ENCODE results near the gene PIK3CB.
"Not testable (repeated sequence)": the region's sequence is repeated elsewhere in the genome, so short reads cannot be mapped to it uniquely, and the experiment has no call there.

PIK3CB gene

GRCh38 chr3:138687236-138687635 lies 147.5 kb downstream of the PIK3CB start:
- in situ Hi-C loops (cut with HindIII; ENCODE audit: low pct_ligation_motif_present, low sequenced_read_pairs) = loop anchor here (25.0 kb wide), 1 partner anchor 225 kb away; no protein-coding TSS in a partner anchor
- Histone ChIP-seq H3K27ac (peak overlapping the region; percentile 73), H3K27me3 (replicated peaks) (no peaks in the 10 kb centered on the region), H3K4me3 (ENCODE audit: low read depth, low read length) (no peak overlapping the region), H3K36me3 (replicated peaks) (no peaks in the 10 kb centered on the region)
- TF ChIP-seq, protein P1, sequence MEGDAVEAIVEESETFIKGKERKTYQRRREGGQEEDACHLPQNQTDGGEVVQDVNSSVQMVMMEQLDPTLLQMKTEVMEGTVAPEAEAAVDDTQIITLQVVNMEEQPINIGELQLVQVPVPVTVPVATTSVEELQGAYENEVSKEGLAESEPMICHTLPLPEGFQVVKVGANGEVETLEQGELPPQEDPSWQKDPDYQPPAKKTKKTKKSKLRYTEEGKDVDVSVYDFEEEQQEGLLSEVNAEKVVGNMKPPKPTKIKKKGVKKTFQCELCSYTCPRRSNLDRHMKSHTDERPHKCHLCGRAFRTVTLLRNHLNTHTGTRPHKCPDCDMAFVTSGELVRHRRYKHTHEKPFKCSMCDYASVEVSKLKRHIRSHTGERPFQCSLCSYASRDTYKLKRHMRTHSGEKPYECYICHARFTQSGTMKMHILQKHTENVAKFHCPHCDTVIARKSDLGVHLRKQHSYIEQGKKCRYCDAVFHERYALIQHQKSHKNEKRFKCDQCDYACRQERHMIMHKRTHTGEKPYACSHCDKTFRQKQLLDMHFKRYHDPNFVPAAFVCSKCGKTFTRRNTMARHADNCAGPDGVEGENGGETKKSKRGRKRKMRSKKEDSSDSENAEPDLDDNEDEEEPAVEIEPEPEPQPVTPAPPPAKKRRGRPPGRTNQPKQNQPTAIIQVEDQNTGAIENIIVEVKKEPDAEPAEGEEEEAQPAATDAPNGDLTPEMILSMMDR (IDR thresholded peaks at IDR 0.05; ENCODE audit: low read depth, low read length, missing control alignments) = no peak
- DNase-seq = peak; percentile 11

DNA sequence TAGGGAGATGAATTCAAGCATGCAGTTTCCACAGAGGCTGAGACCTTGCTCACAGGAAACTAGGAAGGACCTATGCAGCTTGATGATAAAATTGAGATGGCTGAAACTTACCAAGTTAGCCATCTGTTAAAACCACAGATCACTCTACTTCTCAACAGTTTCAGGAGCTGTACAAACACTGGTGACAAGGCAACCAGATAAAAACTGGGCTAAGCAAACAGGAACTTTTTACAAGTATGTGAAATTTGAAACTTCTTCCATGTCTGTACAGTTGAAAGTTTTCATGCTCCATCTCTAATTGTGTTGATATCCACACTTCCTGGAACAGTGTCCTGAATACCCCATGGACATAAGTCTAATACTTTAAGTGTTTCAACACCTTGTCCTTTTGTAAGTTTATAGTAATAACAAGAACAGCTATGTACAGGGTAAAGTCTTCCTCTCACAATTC lies 147.9 kb downstream of the PIK3CB start:
- peak; percentile 80 for DNase-seq

GRCh38 chr3:138684396-138684795 lies 150.3 kb downstream of the PIK3CB start:
- H3K36me3 ChIP-seq (replicated peaks) = no peaks in the 10 kb centered on the region
- H3K27ac ChIP-seq = no peak overlapping the region
- TF ChIP-seq, protein P1 (IDR thresholded peaks at IDR 0.05; ENCODE audit: low read depth, low read length, missing control alignments) = no peak
- no peak overlapping the region for H3K4me3 ChIP-seq (ENCODE audit: low read depth, low read length)
- in situ Hi-C loops (cut with HindIII; ENCODE audit: low pct_ligation_motif_present, low sequenced_read_pairs) = loop anchor here (25.0 kb wide), 1 partner anchor 228 kb away; no protein-coding TSS in a partner anchor
- DNase-seq = no peak
- H3K27me3 ChIP-seq (replicated peaks) = no peaks in the 10 kb centered on the region

More for the DNA sequence above, 147.9 kb downstream of the PIK3CB start:
- TF ChIP-seq, protein P1 (IDR thresholded peaks at IDR 0.05; ENCODE audit: low read depth, low read length, missing control alignments) = no peak
- Histone ChIP-seq H3K4me3 (ENCODE audit: low read depth, low read length) (no peak overlapping the region), H3K27ac (peak overlapping the region; percentile 73), H3K27me3 (replicated peaks) (no peaks in the 10 kb centered on the region), H3K36me3 (replicated peaks) (no peaks in the 10 kb centered on the region)
- in situ Hi-C loops (cut with HindIII; ENCODE audit: low pct_ligation_motif_present, low sequenced_read_pairs) = loop anchor here (25.0 kb wide), 1 partner anchor 226 kb away; no protein-coding TSS in a partner anchor

- no peak for DNase-seq
- Histone ChIP-seq H3K4me3 (ENCODE audit: low read depth, low read length) (no peak overlapping the region), H3K27ac (no peak overlapping the region), H3K36me3 (replicated peaks) (no peaks in the 10 kb centered on the region), H3K27me3 (replicated peaks) (no peaks in the 10 kb centered on the region)
- in situ Hi-C loops (cut with HindIII; ENCODE audit: low pct_ligation_motif_present, low sequenced_read_pairs) = loop anchor here (25.0 kb wide), 1 partner anchor 230 kb away; no protein-coding TSS in a partner anchor
- TF ChIP-seq, protein P1 (IDR thresholded peaks at IDR 0.05; ENCODE audit: low read depth, low read length, missing control alignments) = no peak
Measured at GRCh38 chr3:138682648-138683047, 152.1 kb downstream of the PIK3CB start.

GRCh38 chr3:138681463-138682220 lies 153.1 kb downstream of the PIK3CB start:
- no peaks in the 10 kb centered on the region for H3K36me3 ChIP-seq (replicated peaks)
- TF ChIP-seq, protein P1 (IDR thresholded peaks at IDR 0.05; ENCODE audit: low read depth, low read length, missing control alignments) = no peak
- H3K27ac ChIP-seq = no peak overlapping the region
- no peak for DNase-seq
- H3K27me3 ChIP-seq (replicated peaks) = no peaks in the 10 kb centered on the region
- no peak overlapping the region for H3K4me3 ChIP-seq (ENCODE audit: low read depth, low read length)
- in situ Hi-C loops (cut with HindIII; ENCODE audit: low pct_ligation_motif_present, low sequenced_read_pairs) = loop anchor here (25.0 kb wide), 1 partner anchor 231 kb away; no protein-coding TSS in a partner anchor

DNA sequence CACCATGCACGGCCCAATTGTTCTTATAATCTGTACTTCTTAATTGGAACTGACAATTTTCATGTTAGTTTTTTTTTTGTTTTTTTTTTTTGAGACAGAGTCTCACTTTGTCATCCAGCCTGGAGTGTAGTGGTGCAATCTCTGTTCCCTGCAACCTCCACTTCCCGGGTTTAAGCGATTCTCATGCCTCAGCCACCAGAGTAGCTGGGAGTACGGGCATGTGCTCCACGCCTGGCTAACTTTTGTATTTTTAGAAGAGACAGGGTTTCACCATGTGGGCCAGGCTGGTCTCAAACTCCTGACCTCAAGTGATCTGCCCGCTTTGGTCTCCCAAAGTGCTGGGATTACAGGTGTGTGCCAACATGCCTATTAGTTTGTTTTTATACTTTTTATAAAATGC lies 153.8 kb downstream of the PIK3CB start:
- H3K27ac ChIP-seq; DNase-seq; H3K36me3 ChIP-seq (replicated peaks); H3K27me3 ChIP-seq (replicated peaks); H3K4me3 ChIP-seq (ENCODE audit: low read depth, low read length): not testable (repeated sequence)
- in situ Hi-C loops (cut with HindIII; ENCODE audit: low pct_ligation_motif_present, low sequenced_read_pairs) = loop anchor here (25.0 kb wide), 1 partner anchor 231 kb away; no protein-coding TSS in a partner anchor
